Right ventricle myocardium inferior (tissue), 1 donor: ENCODE results near the gene ENGASE. TPM values are rescaled to one million over a fixed set of nuclear protein-coding genes. Genes with fewer than 3 reads are reported as not detected.

Experiments used
- ATAC-seq: fragments of 200-7000 bp; cut with Tn5 transposase; one replicate; pipeline ENCODE4 v1.9.1; 2020; ENCODE audit warnings: mild to moderate bottlenecking, moderate library complexity
- DNase-seq: peaks from one replicate; pipeline ENCODE4 v3.0.0; 2021; ENCODE audit errors: missing footprints
- intact Hi-C: fragments of 100-400 bp; cut with DNase I; formaldehyde crosslinking; loops from one replicate; pipeline ENCODE4 v1.11.0; 2022
- total RNA-seq: library from RNA; stranded (reverse); fragmentation: NEBNext Ultra II Directional; extraction: Animal tissue kit (Norgen Biotek cat#: 25700); gene quantifications from one replicate; pipeline ENCODE4 v1.2.1, GENCODE V29; 2021
- donor health status: DM: no; HTN: yes; CAD: no; lungs with severe emphysema.

The ENGASE gene
- total RNA-seq, 1 donor from 2014 or later, result 29.8 TPM

- ATAC-seq (no peak), DNase-seq (no peak)
- intact Hi-C loops, result no loop called here
Observed at GRCh38 chr17:79035686-79036085, 38.9 kb upstream of the ENGASE start.

- ATAC-seq (no peak), DNase-seq (no peak)
- intact Hi-C loops, result no loop called here
Observed at GRCh38 chr17:79036181-79036580, 38.4 kb upstream of the ENGASE start.

GRCh38 chr17:79036596-79036995 lies 38.0 kb upstream of the ENGASE start:
- intact Hi-C loops, result no loop called here
- no peak for DNase-seq
- ATAC-seq, result no peak

GRCh38 chr17:79038545-79039135 lies 36.0 kb upstream of the ENGASE start:
- DNase-seq (no peak), ATAC-seq (peak; percentile 66)
- intact Hi-C loops, result no loop called here

GRCh38 chr17:79039171-79039570 lies 35.5 kb upstream of the ENGASE start:
- no peak for ATAC-seq
- no peak for DNase-seq
- intact Hi-C loops, result no loop called here

GRCh38 chr17:79039886-79040285 lies 34.7 kb upstream of the ENGASE start:
- intact Hi-C loops, result no loop called here
- DNase-seq (no peak), ATAC-seq (no peak)

- DNase-seq, result no peak
- no peak for ATAC-seq
- intact Hi-C loops, result no loop called here
Observed at GRCh38 chr17:79041041-79041570, 33.5 kb upstream of the ENGASE start.

- DNase-seq (no peak), ATAC-seq (no peak)
Observed at GRCh38 chr17:79041723-79042420, 32.8 kb upstream of the ENGASE start.

GRCh38 chr17:79042421-79043190 lies 32.0 kb upstream of the ENGASE start:
- no peak for ATAC-seq
- intact Hi-C loops, result no loop called here
- DNase-seq, result peak; percentile 84

More at GRCh38 chr17:79041723-79042420, 32.8 kb upstream of the ENGASE start:
- intact Hi-C loops, result no loop called here

GRCh38 chr17:79043191-79043930 lies 31.3 kb upstream of the ENGASE start:
- DNase-seq (no peak), ATAC-seq (no peak)
- intact Hi-C loops, result no loop called here

- DNase-seq (no peak), ATAC-seq (no peak)
- intact Hi-C loops, result no loop called here
Observed at GRCh38 chr17:79043931-79044320, 30.7 kb upstream of the ENGASE start.

- DNase-seq (no peak), ATAC-seq (no peak)
- intact Hi-C loops, result no loop called here
Observed at GRCh38 chr17:79044462-79044861, 30.2 kb upstream of the ENGASE start.

GRCh38 chr17:79045001-79045729 lies 29.5 kb upstream of the ENGASE start:
- no peak for DNase-seq

GRCh38 chr17:79045842-79046196 lies 28.8 kb upstream of the ENGASE start:
- DNase-seq (peak; percentile 91), ATAC-seq (peak; percentile 68)
- intact Hi-C loops, result loop anchor here (2.0 kb wide), 2 partner anchors 23 to 37 kb away; no protein-coding TSS in a partner anchor

More at GRCh38 chr17:79045001-79045729, 29.5 kb upstream of the ENGASE start:
- no peak for ATAC-seq
- intact Hi-C loops, result no loop called here

- ATAC-seq, result peak; percentile 74
- DNase-seq, result no peak
- intact Hi-C loops, result loop anchor here (2.0 kb wide), 2 partner anchors 24 to 36 kb away; no protein-coding TSS in a partner anchor
Observed at GRCh38 chr17:79046197-79046915, 28.3 kb upstream of the ENGASE start.

- peak; percentile 65 for ATAC-seq
Observed at GRCh38 chr17:79046916-79047280, 27.7 kb upstream of the ENGASE start.

GRCh38 chr17:79047291-79047920 lies 27.2 kb upstream of the ENGASE start:
- intact Hi-C loops, result loop anchor here (2.0 kb wide), 2 partner anchors 25 to 35 kb away; no protein-coding TSS in a partner anchor
- ATAC-seq, result peak; percentile 19
- no peak for DNase-seq

More at GRCh38 chr17:79046916-79047280, 27.7 kb upstream of the ENGASE start:
- peak; percentile 86 for DNase-seq
- intact Hi-C loops, result loop anchor here (2.0 kb wide), 2 partner anchors 24 to 36 kb away; no protein-coding TSS in a partner anchor
